HG03342 (cell line): ENCODE measurements around the gene FNBP1.

Source experiments
- ATAC-seq: cut with Tn5 transposase; IDR thresholded peaks from one replicate; pipeline ENCODE4 v1.9.1; 2021; ENCODE audit warnings: mild to moderate bottlenecking, moderate library complexity; ENCODE audit not compliant: unreplicated experiment

The FNBP1 gene

DNA sequence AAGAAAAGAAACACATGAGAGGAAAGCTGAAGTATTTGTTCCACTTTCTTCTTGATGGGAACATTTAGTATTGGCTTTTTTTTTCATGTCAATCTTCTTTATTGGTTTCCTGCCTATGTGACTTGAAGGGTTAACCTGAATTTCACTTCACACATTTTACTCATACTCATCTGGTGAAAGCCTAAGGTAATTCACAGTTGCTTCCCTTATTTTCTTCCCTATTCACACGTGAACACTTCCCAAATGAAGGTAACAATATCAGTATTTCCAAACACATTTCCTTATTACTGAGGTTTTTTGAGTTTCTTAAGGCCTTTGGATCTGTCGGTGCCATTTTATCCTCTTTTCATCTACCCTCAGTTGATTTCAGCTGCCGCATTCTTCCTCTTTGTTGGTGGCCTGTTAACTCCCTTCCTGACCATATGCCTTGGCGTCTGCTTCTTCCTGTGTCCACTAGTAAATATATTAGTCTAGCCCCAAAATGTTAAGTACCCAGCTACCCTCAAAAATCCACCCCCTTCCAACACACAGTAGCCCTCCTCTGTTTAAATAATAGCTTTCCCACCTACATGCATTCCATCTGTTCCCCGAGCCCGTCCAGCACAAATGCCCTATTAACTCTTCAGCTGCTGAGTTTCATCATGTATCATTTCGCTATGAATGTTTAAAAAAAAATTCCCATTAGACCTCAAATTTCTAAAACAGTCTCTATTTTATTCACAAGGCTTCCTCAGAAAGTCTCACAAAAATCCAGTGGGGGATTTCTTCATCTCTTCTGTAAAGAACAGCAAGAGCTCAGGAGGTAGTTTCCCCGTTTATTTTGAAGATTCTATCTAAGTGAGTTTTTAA, 110.5 kb downstream of the FNBP1 start:
- ATAC-seq, result no peak

- no peak for ATAC-seq
These were observed 112.2 kb downstream of the FNBP1 start for GRCh38 chr9:129930743-129931142.

- ATAC-seq, result no peak
These were observed 113.4 kb downstream of the FNBP1 start for GRCh38 chr9:129929496-129930125.

GRCh38 chr9:129923589-129923988, 119.4 kb downstream of the FNBP1 start:
- ATAC-seq, result no peak

DNA sequence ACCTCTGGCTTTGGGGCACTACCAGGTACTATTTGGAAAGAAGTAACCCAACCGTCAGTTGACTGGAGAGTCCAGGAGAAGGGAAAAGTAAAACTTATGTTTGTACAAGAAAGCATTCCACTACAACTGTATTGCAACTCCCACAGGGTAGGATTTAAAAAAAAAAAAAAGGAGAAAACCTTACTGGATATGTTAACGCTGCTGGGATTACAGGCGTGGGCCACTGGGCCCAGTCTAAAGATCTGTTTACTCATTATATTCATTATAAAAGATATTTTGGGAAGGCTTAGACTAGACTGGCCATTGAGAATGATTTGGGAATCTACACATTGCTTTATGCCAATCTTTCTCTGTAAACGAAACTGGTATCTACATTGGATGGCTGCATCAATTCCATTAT, 121.1 kb downstream of the FNBP1 start:
- no peak for ATAC-seq

DNA sequence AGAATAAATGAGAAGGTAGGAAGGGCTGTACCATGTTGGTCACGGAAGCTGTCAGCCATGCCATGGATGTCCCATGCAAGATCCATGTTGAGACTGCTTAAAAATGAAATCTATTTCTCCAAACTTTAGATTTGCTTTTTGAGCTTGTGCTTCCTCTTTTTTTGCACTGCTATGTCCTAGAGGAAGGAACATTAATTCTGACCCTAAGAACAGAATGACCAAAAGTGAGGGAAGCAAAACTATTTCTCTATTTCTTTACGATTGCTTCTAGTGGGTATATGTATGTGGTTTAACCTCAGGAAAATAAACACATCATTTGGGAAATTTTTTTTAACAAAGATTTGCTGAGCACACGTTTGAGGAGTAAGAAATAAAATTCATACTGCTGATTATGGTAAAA, 123.1 kb downstream of the FNBP1 start:
- no peak for ATAC-seq

- ATAC-seq, result no peak
These were observed 123.7 kb downstream of the FNBP1 start for GRCh38 chr9:129919277-129919676.

DNA sequence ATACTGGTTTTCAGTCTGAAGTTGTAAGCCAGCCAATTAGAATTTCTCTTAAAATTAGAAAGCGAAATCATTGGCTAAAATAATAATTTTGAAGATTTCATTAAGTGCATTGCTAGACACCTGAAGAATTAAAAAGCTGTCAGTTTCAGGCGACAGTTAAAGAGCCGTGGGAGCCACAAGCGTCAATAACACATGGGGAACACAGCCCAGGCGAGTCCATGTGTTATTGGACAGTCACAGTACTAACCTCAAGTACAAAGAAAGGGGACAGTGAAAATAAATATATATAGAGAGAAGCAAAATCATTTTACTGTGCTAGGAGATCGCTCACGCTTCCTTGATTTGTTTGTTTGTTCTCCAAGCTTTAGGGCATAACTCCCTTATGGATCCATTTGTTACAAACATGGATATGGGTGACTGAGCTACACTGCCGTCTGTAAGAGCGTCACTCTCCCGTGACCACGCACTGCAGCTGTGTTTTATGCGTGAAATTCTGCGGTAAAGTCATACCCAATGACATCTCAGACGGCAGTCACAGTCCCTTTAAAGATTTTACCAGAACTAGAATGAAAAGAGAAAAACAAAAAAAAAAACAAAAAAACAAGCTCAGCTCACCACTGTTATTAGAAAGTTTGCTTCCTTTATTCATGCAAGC, 124.6 kb downstream of the FNBP1 start:
- ATAC-seq, result no peak

- ATAC-seq, result no peak
These were observed 126.3 kb downstream of the FNBP1 start for GRCh38 chr9:129916707-129917106.

- ATAC-seq, result no peak
These were observed 128.9 kb downstream of the FNBP1 start for GRCh38 chr9:129914051-129914450.

- no peak for ATAC-seq
These were observed 132.1 kb downstream of the FNBP1 start for GRCh38 chr9:129910628-129911567.

- ATAC-seq, result no peak
These were observed 133.1 kb downstream of the FNBP1 start for GRCh38 chr9:129909851-129910250.

DNA sequence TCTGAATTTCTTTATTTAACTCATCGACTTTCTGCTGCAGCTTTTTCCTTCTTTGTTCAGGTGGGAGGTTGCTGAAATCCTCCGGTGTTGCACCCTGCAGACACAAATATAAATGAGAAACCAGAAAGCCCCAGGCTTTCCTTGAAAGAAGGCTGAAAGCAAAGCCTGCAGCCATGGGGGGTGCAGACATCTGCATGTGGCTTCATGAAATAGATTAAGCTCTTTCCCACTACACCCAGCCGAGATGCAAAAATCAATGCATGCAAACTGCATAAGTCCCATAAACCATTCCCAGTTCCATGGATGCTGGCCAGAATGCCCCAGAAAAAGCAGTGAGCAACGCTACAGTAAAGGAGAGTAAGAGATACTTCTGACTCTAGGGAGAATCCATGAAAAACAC, 134.1 kb downstream of the FNBP1 start:
- no peak for ATAC-seq

DNA sequence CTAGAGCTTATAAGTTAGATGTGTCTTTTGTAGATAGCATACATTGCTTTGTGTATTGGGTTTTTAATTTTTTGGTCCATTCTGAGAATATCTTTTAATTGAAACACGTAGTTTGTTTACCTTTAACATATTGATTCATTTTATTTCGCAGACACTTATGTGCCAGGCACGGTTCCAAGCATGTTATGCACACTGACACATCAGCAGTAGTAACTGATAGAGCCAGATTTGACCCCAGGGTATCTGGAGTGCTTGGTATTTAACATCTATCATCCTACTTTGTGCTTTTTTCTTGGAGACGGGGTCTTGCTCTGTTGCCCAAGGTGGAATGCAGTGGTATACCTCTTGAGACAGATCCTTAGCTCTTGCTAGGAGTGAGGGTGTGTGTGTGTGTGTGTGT, 135.8 kb downstream of the FNBP1 start:
- ATAC-seq, result no peak

- ATAC-seq, result no peak
These were observed 136.7 kb downstream of the FNBP1 start for GRCh38 chr9:129906298-129906697.

DNA sequence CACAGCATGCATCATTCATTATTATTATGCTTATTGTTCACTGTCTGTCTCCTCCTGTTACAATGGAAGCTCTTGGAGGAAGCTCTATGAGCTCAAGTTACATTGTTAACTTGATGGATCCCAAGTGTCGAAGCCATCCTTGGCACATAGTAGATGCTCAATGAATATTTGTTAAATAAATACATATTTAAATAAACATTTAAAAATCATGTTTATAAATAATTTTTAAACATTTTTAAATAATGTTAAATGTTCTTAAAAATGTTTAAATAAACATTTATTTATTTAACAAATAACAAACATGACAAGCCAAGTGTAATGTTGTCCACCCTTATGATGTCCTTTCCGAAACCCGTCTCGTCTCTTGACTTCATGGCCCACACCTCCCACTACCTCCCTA, 138.3 kb downstream of the FNBP1 start:
- no peak for ATAC-seq

DNA sequence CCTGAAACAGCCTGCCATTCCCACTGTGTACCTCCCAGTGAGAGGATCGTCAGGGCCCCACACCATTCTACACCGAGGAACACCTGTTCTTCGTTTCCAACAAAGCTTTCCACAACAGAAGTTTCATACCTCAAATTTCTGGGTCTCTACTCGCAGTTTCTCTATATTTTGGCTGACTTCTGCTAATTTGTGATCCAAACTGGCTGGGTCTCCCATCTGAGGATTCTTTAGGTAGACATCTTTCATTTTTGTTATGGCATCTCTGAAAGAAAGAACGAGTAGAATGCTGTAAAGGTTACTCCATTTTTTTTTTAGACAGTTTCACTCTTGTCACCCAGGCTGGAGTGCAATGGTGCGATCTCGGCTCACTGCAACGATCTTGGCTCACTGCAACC, 140.3 kb downstream of the FNBP1 start:
- ATAC-seq, result no peak

DNA sequence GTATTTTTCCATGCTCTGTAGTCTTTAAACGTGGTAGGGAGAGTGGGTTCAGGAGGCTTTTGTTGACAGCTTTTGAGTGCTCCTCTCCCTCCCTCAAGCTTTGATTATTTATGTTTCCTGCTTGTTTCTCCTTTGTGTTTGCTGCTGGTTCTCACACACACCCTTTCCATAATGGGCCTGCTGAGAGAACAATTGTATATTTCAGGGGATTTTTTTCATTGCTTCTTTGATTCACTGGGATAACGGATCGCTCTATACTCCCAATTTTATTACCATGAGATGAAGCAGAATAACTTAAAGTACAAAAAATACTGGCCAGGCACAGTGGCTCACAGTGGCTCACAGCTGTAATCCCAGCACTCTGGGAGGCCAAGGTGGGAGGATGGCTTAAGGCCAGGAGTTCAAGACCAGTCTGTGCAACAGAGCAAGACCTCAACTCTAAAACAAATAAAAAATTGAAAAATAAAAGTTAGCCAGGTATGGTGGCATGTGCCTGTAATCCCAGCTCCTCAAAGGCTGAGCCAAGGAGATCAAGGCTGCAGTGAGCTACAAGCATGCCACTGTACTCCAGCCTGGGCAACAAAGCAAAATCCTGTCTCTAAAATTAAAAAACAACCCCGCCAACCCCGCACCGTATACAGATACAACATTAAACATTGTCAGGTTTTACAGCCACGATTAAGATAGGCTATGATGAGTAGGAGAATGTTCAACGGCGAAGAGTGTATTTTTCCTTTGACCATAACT, 140.8 kb downstream of the FNBP1 start:
- ATAC-seq, result no peak

DNA sequence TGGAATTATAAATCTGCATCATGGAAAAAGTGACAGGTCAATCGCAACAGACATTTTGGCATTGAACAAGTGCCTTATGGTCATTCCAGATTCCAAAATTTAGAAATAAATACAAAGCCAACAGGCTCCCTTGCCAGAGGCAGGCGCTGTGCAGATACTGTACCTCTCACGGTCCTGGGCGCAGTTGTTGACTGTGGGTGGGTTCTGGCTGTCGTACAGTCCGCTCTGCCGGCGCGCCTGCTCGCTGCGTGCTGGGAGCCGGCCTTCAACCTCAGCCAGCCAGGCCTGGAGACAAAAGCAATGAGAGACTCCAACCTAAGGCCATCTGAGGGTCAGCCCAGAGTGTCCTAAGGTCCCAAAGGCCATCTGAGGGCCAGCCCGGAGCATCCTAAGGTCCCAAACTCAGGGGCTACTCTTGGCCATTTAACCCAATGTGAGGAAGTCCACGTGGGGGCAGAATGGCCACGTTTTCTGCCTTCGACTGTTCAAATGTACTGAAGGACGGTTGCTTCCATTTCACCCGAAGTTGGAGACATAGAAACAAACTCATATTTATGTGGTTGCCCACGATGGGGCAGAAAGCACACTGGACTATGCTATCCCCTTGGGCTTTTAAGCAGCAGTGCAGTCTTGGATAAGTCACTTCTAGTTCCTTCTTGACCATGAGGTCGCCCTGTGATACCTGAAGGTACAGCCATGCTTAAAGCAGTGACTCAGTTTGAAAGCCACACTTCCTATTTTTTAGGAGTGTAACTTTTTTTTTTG, 142.5 kb downstream of the FNBP1 start:
- ATAC-seq, result peak; percentile 81
